ENCODE results near the gene CARTPT. TPM values are rescaled to one million over a fixed set of nuclear protein-coding genes. Genes with fewer than 3 reads are reported as not detected.

The CARTPT gene
- total RNA-seq, 1 experiment from 2014 or later: not detected

- TF ChIP-seq RAD21 (IDR thresholded peaks at IDR 0.05; ENCODE audit: low read depth) (no peak), ELF1 (IDR thresholded peaks at IDR 0.05; ENCODE audit: borderline replicate concordance, low read depth) (no peak)
Measured at GRCh38 chr5:71677977-71678376, 41.1 kb upstream of the CARTPT start (continued).

GRCh38 chr5:71679714-71680113 lies 39.4 kb upstream of the CARTPT start:
- TF ChIP-seq SRF (IDR thresholded peaks at IDR 0.05; ENCODE audit: low read depth) (no peak), ZFX (IDR thresholded peaks at IDR 0.05) (no peak), CBX3 (IDR thresholded peaks at IDR 0.05; ENCODE audit: low read depth) (no peak), CTCF (IDR thresholded peaks at IDR 0.05 in 2 of 3, conservative IDR thresholded peaks at IDR 0.05 in 1 of 3; ENCODE audit: borderline replicate concordance in 1 of 3, insufficient read depth in 1 of 3, low read depth in 2 of 3, low read length in 2 of 3) (no peak), SP1 (IDR thresholded peaks at IDR 0.05; ENCODE audit: low read depth) (no peak), JUND (IDR thresholded peaks at IDR 0.05) (no peak), POLR2AphosphoS5 (IDR thresholded peaks at IDR 0.05; ENCODE audit: low read depth, low read length) (no peak), EZH2phosphoT487 (IDR thresholded peaks at IDR 0.05; ENCODE audit: borderline replicate concordance) (no peak), MAX (IDR thresholded peaks at IDR 0.05) (no peak), CEBPB (IDR thresholded peaks at IDR 0.05; ENCODE audit: low read depth) (no peak), RAD21 (IDR thresholded peaks at IDR 0.05; ENCODE audit: low read depth) (no peak), EGR1 (IDR thresholded peaks at IDR 0.05; ENCODE audit: low read depth) (no peak), POLR2A (IDR thresholded peaks at IDR 0.05; ENCODE audit: borderline replicate concordance, extremely low read depth, insufficient read depth, insufficient read length) (no peak), ZBTB33 (IDR thresholded peaks at IDR 0.05; ENCODE audit: extremely low read depth, insufficient replicate concordance, low read length) (no peak), ATF3 (IDR thresholded peaks at IDR 0.05) (no peak), YY1 (IDR thresholded peaks at IDR 0.05; ENCODE audit: extremely low read depth, insufficient replicate concordance, low read depth, low read length) (no peak), FOSL1 (IDR thresholded peaks at IDR 0.05; ENCODE audit: low read depth) (no peak), ELF1 (IDR thresholded peaks at IDR 0.05; ENCODE audit: borderline replicate concordance, low read depth) (no peak)

More at GRCh38 chr5:71679714-71680113, 39.4 kb upstream of the CARTPT start:
- no TSS peak for BruUV-seq (replicated peaks)
- DNase-seq (ENCODE audit: low read depth, low spot score): no peak
- ChIA-PET RAD21 (ENCODE audit: low non-redundant PET in 1 of 2, low total read pairs in 2 of 2, uncharacterized antibody in 2 of 2, unreplicated experiment in 2 of 2) (no interaction called here), POLR2A (no interaction called here), CTCF (no interaction called here)
- no peaks in the 10 kb centered on the region for H3K36me3 ChIP-seq (ENCODE audit: control insufficient read depth in 1 of 2, insufficient read depth in 2 of 2, low read length in 2 of 2)
- no peaks in the 10 kb centered on the region for H3K79me2 ChIP-seq (ENCODE audit: insufficient read depth, low read length)
- no peak overlapping the region for H3K27ac ChIP-seq (ENCODE audit: low read depth, low read length)
- H2AFZ ChIP-seq (ENCODE audit: low read depth, low read length, poor library complexity, severe bottlenecking): no peak overlapping the region
- no peaks in the 10 kb centered on the region for H3K4me1 ChIP-seq (ENCODE audit: control insufficient read depth in 1 of 2, insufficient read depth in 2 of 2, low read length in 2 of 2)
- H3K27me3 ChIP-seq (ENCODE audit: insufficient read depth, low read length): 0 out of 2 replicates have a peak, but pooled peaks cover 6% of the 10 kb centered on the region
- no peaks in the 10 kb centered on the region for H3K9me2 ChIP-seq (ENCODE audit: insufficient read depth)
- ATAC-seq: no peak
- no peak overlapping the region for H3K9ac ChIP-seq (ENCODE audit: low read length)
- intact Hi-C loops (cut with micrococcal nuclease): loop anchor here (5.0 kb wide), 1 partner anchor 37 kb away; no protein-coding TSS in a partner anchor
- no peaks in the 10 kb centered on the region for H4K20me1 ChIP-seq (ENCODE audit: insufficient read depth)
- H3K4me3 ChIP-seq (replicated peaks in 1 of 2; ENCODE audit: low read depth in 1 of 2, low read length in 2 of 2): no peak overlapping the region
- no peaks in the 10 kb centered on the region for H3K9me3 ChIP-seq (ENCODE audit: control insufficient read depth in 1 of 2, insufficient read depth in 1 of 2, low read depth in 1 of 2, low read length in 2 of 2)
- no peak overlapping the region for H3K4me2 ChIP-seq (ENCODE audit: low read length)

Measured in HCT116 (cell line).